ENCODE results near the gene CFAP52. TPM values are rescaled to one million over a fixed set of nuclear protein-coding genes. Genes with fewer than 3 reads are reported as not detected.

The CFAP52 gene
- total and polyA plus RNA-seq, 2 of the 13 experiments (the other 11 are each of a cell fraction or from before 2014, with no cell fraction given), result not detected

- TF ChIP-seq HMG20A (CRISPR knock-in tag; IDR thresholded peaks at IDR 0.05; ENCODE audit: borderline replicate concordance) (no peak), KDM6A (CRISPR knock-in tag; IDR thresholded peaks at IDR 0.05; ENCODE audit: low read depth) (no peak), ETS1 (CRISPR knock-in tag; IDR thresholded peaks at IDR 0.05) (no peak), WIZ (CRISPR knock-in tag; IDR thresholded peaks at IDR 0.05) (peak; percentile 55; the same call in 1 of the 2 replicates), ZNF709 (CRISPR knock-in tag; IDR thresholded peaks at IDR 0.05) (peak; percentile 44; the same call in 1 of the 2 replicates), ZNF24 (IDR thresholded peaks at IDR 0.05) (no peak), PCBP2 (optimal IDR thresholded peaks at IDR 0.05; ENCODE audit: low read depth, low read length, poor library complexity, severe bottlenecking) (no peak), ZNF432 (CRISPR knock-in tag; IDR thresholded peaks at IDR 0.05; ENCODE audit: borderline replicate concordance) (no peak), RCOR2 (CRISPR knock-in tag; IDR thresholded peaks at IDR 0.05) (0 out of 2 replicates have a peak, but pooled peaks have one; percentile 4), ZNF557 (CRISPR knock-in tag; IDR thresholded peaks at IDR 0.05) (no peak), SALL2 (CRISPR knock-in tag; IDR thresholded peaks at IDR 0.05) (peak; percentile 79; the same call in 1 of the 2 replicates), TAF1 (CRISPR knock-in tag; IDR thresholded peaks at IDR 0.05) (peak; percentile 79)
- TF ChIP-seq, protein P1, sequence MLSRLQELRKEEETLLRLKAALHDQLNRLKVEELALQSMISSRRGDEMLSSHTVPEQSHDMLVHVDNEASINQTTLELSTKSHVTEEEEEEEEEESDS (CRISPR knock-in tag; IDR thresholded peaks at IDR 0.05; ENCODE audit: borderline replicate concordance), result no peak
- TF ChIP-seq, protein P2, sequence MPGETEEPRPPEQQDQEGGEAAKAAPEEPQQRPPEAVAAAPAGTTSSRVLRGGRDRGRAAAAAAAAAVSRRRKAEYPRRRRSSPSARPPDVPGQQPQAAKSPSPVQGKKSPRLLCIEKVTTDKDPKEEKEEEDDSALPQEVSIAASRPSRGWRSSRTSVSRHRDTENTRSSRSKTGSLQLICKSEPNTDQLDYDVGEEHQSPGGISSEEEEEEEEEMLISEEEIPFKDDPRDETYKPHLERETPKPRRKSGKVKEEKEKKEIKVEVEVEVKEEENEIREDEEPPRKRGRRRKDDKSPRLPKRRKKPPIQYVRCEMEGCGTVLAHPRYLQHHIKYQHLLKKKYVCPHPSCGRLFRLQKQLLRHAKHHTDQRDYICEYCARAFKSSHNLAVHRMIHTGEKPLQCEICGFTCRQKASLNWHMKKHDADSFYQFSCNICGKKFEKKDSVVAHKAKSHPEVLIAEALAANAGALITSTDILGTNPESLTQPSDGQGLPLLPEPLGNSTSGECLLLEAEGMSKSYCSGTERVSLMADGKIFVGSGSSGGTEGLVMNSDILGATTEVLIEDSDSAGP (CRISPR knock-in tag; IDR thresholded peaks at IDR 0.05; ENCODE audit: borderline replicate concordance), result peak; percentile 79
- TF ChIP-seq, protein P3, sequence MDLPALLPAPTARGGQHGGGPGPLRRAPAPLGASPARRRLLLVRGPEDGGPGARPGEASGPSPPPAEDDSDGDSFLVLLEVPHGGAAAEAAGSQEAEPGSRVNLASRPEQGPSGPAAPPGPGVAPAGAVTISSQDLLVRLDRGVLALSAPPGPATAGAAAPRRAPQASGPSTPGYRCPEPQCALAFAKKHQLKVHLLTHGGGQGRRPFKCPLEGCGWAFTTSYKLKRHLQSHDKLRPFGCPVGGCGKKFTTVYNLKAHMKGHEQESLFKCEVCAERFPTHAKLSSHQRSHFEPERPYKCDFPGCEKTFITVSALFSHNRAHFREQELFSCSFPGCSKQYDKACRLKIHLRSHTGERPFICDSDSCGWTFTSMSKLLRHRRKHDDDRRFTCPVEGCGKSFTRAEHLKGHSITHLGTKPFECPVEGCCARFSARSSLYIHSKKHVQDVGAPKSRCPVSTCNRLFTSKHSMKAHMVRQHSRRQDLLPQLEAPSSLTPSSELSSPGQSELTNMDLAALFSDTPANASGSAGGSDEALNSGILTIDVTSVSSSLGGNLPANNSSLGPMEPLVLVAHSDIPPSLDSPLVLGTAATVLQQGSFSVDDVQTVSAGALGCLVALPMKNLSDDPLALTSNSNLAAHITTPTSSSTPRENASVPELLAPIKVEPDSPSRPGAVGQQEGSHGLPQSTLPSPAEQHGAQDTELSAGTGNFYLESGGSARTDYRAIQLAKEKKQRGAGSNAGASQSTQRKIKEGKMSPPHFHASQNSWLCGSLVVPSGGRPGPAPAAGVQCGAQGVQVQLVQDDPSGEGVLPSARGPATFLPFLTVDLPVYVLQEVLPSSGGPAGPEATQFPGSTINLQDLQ (CRISPR knock-in tag; IDR thresholded peaks at IDR 0.05), result no peak
- TF ChIP-seq, protein P4, sequence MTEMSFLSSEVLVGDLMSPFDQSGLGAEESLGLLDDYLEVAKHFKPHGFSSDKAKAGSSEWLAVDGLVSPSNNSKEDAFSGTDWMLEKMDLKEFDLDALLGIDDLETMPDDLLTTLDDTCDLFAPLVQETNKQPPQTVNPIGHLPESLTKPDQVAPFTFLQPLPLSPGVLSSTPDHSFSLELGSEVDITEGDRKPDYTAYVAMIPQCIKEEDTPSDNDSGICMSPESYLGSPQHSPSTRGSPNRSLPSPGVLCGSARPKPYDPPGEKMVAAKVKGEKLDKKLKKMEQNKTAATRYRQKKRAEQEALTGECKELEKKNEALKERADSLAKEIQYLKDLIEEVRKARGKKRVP (CRISPR knock-in tag; IDR thresholded peaks at IDR 0.05), result 0 out of 4 replicates have a peak, but pooled peaks of 1 of the 2 experiments have one; percentile 22
- TF ChIP-seq, protein P5, sequence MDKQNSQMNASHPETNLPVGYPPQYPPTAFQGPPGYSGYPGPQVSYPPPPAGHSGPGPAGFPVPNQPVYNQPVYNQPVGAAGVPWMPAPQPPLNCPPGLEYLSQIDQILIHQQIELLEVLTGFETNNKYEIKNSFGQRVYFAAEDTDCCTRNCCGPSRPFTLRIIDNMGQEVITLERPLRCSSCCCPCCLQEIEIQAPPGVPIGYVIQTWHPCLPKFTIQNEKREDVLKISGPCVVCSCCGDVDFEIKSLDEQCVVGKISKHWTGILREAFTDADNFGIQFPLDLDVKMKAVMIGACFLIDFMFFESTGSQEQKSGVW (CRISPR knock-in tag; IDR thresholded peaks at IDR 0.05; ENCODE audit: borderline replicate concordance), result no peak
- TF ChIP-seq, protein P6, sequence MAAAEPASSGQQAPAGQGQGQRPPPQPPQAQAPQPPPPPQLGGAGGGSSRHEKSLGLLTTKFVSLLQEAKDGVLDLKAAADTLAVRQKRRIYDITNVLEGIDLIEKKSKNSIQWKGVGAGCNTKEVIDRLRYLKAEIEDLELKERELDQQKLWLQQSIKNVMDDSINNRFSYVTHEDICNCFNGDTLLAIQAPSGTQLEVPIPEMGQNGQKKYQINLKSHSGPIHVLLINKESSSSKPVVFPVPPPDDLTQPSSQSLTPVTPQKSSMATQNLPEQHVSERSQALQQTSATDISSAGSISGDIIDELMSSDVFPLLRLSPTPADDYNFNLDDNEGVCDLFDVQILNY (CRISPR knock-in tag; conservative IDR thresholded peaks at IDR 0.05), result no peak; the same call in 1 of the 2 replicates
These were observed 901 bp upstream of the CFAP52 start, which contains the start of gene STX8 (continued) for GRCh38 chr17:9575381-9576101.
